NOMO-1 (cell line): ENCODE data around the gene ERC1.
"Not testable (repeated sequence)": the region's sequence is repeated elsewhere in the genome, so short reads cannot be mapped to it uniquely, and the experiment has no call there.

Experiments used
- DNase-seq, 2 experiments: peaks; one replicate each; lab custom pipeline; 2025; ENCODE audit not compliant: unreplicated experiment in 2 of 2; lab: John Stamatoyannopoulos, UW

Gene ERC1

GRCh38 chr12:1174659-1175058 lies 183.6 kb downstream of the ERC1 start:
- DNase-seq, result no peak

- no peak for DNase-seq
Measured at GRCh38 chr12:1176191-1176590, 185.2 kb downstream of the ERC1 start.

GRCh38 chr12:1179128-1179527 lies 188.1 kb downstream of the ERC1 start:
- DNase-seq, result no peak

GRCh38 chr12:1182069-1182468 lies 191.0 kb downstream of the ERC1 start:
- DNase-seq, result no peak

- no peak for DNase-seq
Measured at GRCh38 chr12:1184402-1184801, 193.4 kb downstream of the ERC1 start.

GRCh38 chr12:1185460-1186182 lies 194.6 kb downstream of the ERC1 start:
- no peak for DNase-seq

GRCh38 chr12:1186298-1186697 lies 195.3 kb downstream of the ERC1 start:
- DNase-seq, result no peak

- DNase-seq, result peak; percentile 42 to 70
Measured at GRCh38 chr12:1188016-1188415, 197.0 kb downstream of the ERC1 start.

GRCh38 chr12:1189163-1189562 lies 198.1 kb downstream of the ERC1 start:
- DNase-seq, result no peak

GRCh38 chr12:1195513-1195912 lies 204.5 kb downstream of the ERC1 start:
- DNase-seq, result no peak

GRCh38 chr12:1197264-1198018 lies 206.4 kb downstream of the ERC1 start:
- no peak for DNase-seq

- DNase-seq, result not testable (repeated sequence)
Measured at GRCh38 chr12:1198854-1199253, 207.8 kb downstream of the ERC1 start.

GRCh38 chr12:1199700-1200099 lies 208.7 kb downstream of the ERC1 start:
- no peak for DNase-seq

GRCh38 chr12:1201030-1201429 lies 210.0 kb downstream of the ERC1 start:
- no peak for DNase-seq

GRCh38 chr12:1201886-1202285 lies 210.9 kb downstream of the ERC1 start:
- DNase-seq, result no peak

- DNase-seq, result no peak
Measured at GRCh38 chr12:1203735-1204019, 212.7 kb downstream of the ERC1 start.

GRCh38 chr12:1204581-1205121 lies 213.6 kb downstream of the ERC1 start:
- DNase-seq, result no peak

- DNase-seq, result no peak
Measured at GRCh38 chr12:1205512-1206060, 214.6 kb downstream of the ERC1 start.

- DNase-seq, result no peak
Measured at GRCh38 chr12:1206118-1206734, 215.2 kb downstream of the ERC1 start.

GRCh38 chr12:1207276-1207675 lies 216.3 kb downstream of the ERC1 start:
- no peak for DNase-seq

- not testable (repeated sequence) for DNase-seq
Measured at GRCh38 chr12:1208719-1209118, 217.7 kb downstream of the ERC1 start.
